Endothelial cell of umbilical vein (primary cell): Measurements from ENCODE around the gene PIEZO2. TPM values are rescaled to one million over a fixed set of nuclear protein-coding genes. Genes with fewer than 3 reads are reported as not detected.

Source experiments
- BruUV-seq: library from RNA; stranded (reverse); fragments of 400-500 nt; replicated peaks from 2 replicates; lab custom pipeline; 2021; lab: Mats Ljungman, UMichigan
- CTCF ChIA-PET: fragments of 300-600, 350-600 bp; sonication (Branson Sonifier 250); formaldehyde crosslinking; loops from one replicate; lab custom pipeline; 2021; ENCODE audit warnings: antibody characterized with exemption, inconsistent platforms; lab: Charles Lee
- POLR2A ChIA-PET: fragments of 300-600, 350-600 bp; sonication (Branson Sonifier 250); formaldehyde crosslinking; loops from one replicate; lab custom pipeline; 2021; ENCODE audit warnings: antibody characterized with exemption, inconsistent platforms; lab: Charles Lee
- DNase-seq: peaks from one replicate; pipeline ENCODE4 v3.0.0-alpha.2; 2011; ENCODE audit warnings: low read depth, low spot score
- FAIRE-seq: peaks from 2 replicates; lab custom pipeline; 2011; peaks lifted over from hg19 to GRCh38; lab: Jason Lieb, UNC
- H2AFZ ChIP-seq: 2 replicates; pipeline ENCODE4 v1.6.0; 2012; ENCODE audit warnings: low read depth, low read length, control low read depth, inconsistent platforms
- H3K27ac ChIP-seq: 2 replicates; pipeline ENCODE4 v1.5.1; 2011; ENCODE audit warnings: low read depth, mild to moderate bottlenecking, control low read depth, low read length, moderate library complexity; ENCODE audit not compliant: insufficient read depth
- H3K27me3 ChIP-seq, 2 experiments: 2 replicates each; pipeline versions ENCODE4 v1.6.0 to v1.6.1; 2011; ENCODE audit warnings: low read length in 2 of 2, mixed read lengths in 1 of 2; ENCODE audit not compliant: control insufficient read depth in 2 of 2, insufficient read depth in 2 of 2
- H3K36me3 ChIP-seq, 2 experiments: 2 replicates in 1 of 2; 3 replicates in 1 of 2; pipeline ENCODE4 v1.5.1; 2011; ENCODE audit warnings: low read length in 2 of 2, mild to moderate bottlenecking in 1 of 2, moderate library complexity in 1 of 2; ENCODE audit not compliant: control insufficient read depth in 2 of 2, insufficient read depth in 2 of 2; ENCODE audit errors: extremely low read depth in 1 of 2
- H3K4me1 ChIP-seq: 3 replicates; pipeline ENCODE4 v1.5.1; 2011; ENCODE audit warnings: mild to moderate bottlenecking, low read length; ENCODE audit not compliant: control insufficient read depth, insufficient read depth; ENCODE audit errors: extremely low read depth
- H3K4me2 ChIP-seq: 2 replicates; pipeline ENCODE4 v1.6.1; 2011; ENCODE audit warnings: low read length, control low read depth, mixed read lengths; ENCODE audit not compliant: insufficient read depth
- H3K4me3 ChIP-seq, 3 experiments: fragments of 200-600 bp in 1 of 3; sonication (generic), shearing (Covaris generic) in 1 of 3; replicated peaks in 1 of 3; 2 replicates each; pipeline ENCODE4 v1.5.1; 2011 to 2016; ENCODE audit warnings: control low read depth in 3 of 3, low read length in 3 of 3, mild to moderate bottlenecking in 2 of 3, inconsistent platforms in 1 of 3, low read depth in 1 of 3, moderate library complexity in 1 of 3; ENCODE audit not compliant: insufficient read depth in 1 of 3
- H3K79me2 ChIP-seq: 2 replicates; pipeline ENCODE4 v1.6.0; 2012; ENCODE audit warnings: low read length, inconsistent platforms; ENCODE audit not compliant: control insufficient read depth, insufficient read depth
- H3K9ac ChIP-seq: replicated peaks from 2 replicates; pipeline ENCODE3; 2011; ENCODE audit warnings: low read length, control low read depth; ENCODE audit not compliant: insufficient read depth; ENCODE audit errors: extremely low read depth
- H3K9me1 ChIP-seq: replicated peaks from 3 replicates; pipeline ENCODE4 v1.6.0; 2011; ENCODE audit warnings: mild to moderate bottlenecking, low read length; ENCODE audit not compliant: control insufficient read depth, insufficient read depth; ENCODE audit errors: extremely low read depth
- H3K9me3 ChIP-seq: replicated peaks from 2 replicates; pipeline ENCODE4 v1.5.1; 2012; ENCODE audit warnings: low read length, inconsistent platforms; ENCODE audit not compliant: control insufficient read depth, insufficient read depth
- H4K20me1 ChIP-seq: replicated peaks from 2 replicates; pipeline ENCODE3; 2011; ENCODE audit warnings: mild to moderate bottlenecking, low read length; ENCODE audit not compliant: control insufficient read depth, insufficient read depth; ENCODE audit errors: extremely low read depth
- EZH2 ChIP-seq: IDR thresholded peaks from 2 replicates; pipeline ENCODE4 v1.6.1; 2012; ENCODE audit warnings: borderline replicate concordance, low read depth, mild to moderate bottlenecking, moderate library complexity, low read length, inconsistent platforms; ENCODE audit not compliant: severe bottlenecking
- FOS ChIP-seq: IDR thresholded peaks from 2 replicates; pipeline ENCODE4 v1.6.1; 2011; ENCODE audit warnings: mild to moderate bottlenecking, low read length, moderate library complexity, borderline replicate concordance; ENCODE audit not compliant: insufficient read depth
- GATA2 ChIP-seq: IDR thresholded peaks from 2 replicates; pipeline ENCODE4 v1.7.0; 2011; ENCODE audit warnings: low read depth, mild to moderate bottlenecking, moderate library complexity, mixed read lengths, low read length; ENCODE audit not compliant: insufficient read length, insufficient read depth
- JUN ChIP-seq: IDR thresholded peaks from 2 replicates; pipeline ENCODE4 v1.6.1; 2011; ENCODE audit warnings: borderline replicate concordance, low read depth; ENCODE audit not compliant: insufficient read length, insufficient read depth
- MAX ChIP-seq: IDR thresholded peaks from 2 replicates; pipeline ENCODE4 v1.6.1; 2011; ENCODE audit not compliant: insufficient read depth, insufficient read length
- MYC ChIP-seq: IDR thresholded peaks from one replicate; pipeline ENCODE4 v1.6.1; 2011; ENCODE audit warnings: mild to moderate bottlenecking, low read depth, low read length
- POLR2A ChIP-seq: IDR thresholded peaks from 2 replicates; pipeline ENCODE4 v1.6.1; 2012; ENCODE audit warnings: low read depth, mild to moderate bottlenecking, control low read depth, low read length
- POLR2AphosphoS5 ChIP-seq: IDR thresholded peaks from 2 replicates; pipeline ENCODE4 v1.6.1; 2012; ENCODE audit warnings: low read depth, mild to moderate bottlenecking, control low read depth, low read length, moderate library complexity; ENCODE audit not compliant: insufficient read depth
- dilution Hi-C: fragments of 300-500 bp; cut with MboI; formaldehyde crosslinking; loops from one replicate; pipeline ENCODE4 v1.15.0; 2019; ENCODE audit warnings: low sequenced_read_pairs; ENCODE audit not compliant: extremely low pct_ligation_motif_present
- intact Hi-C: fragments of 100-400 bp; cut with micrococcal nuclease; formaldehyde crosslinking; loops from one replicate; pipeline ENCODE4 v1.10.0; 2022
- polyA plus RNA-seq, 4 experiments: library from polyadenylated mRNA; depleted of rRNA in 3 of 4; stranded (reverse) in 3 of 4; unstranded in 1 of 4; fragments of >200 nt; gene quantifications; 2 replicates each; pipeline versions ENCODE4 v1.2.1 to v1.2.3, GENCODE V29; 2011 to 2012; ENCODE audit warnings: missing spikeins in 1 of 4
- total RNA-seq: library from RNA; stranded (reverse); gene quantifications from 2 replicates; pipeline ENCODE4 v1.2.3, GENCODE V29; 2021
- TF ChIP-seq, protein P1 (sequence below), 2 donors: IDR thresholded peaks; 1 replicate in 1 of 2; 2 replicates in 1 of 2; pipeline ENCODE4 v1.5.1; 2011; ENCODE audit warnings: low read length in 2 of 2, mild to moderate bottlenecking in 2 of 2, moderate library complexity in 2 of 2, control low read depth in 1 of 2, inconsistent platforms in 1 of 2, low read depth in 1 of 2; ENCODE audit not compliant: insufficient read depth in 1 of 2; ENCODE audit errors: extremely low read depth in 1 of 2

The PIEZO2 gene
- total and polyA plus RNA-seq, 2 donors (not counting 3 experiments of a cell fraction or from before 2014, with no cell fraction given), result 1.7 to 11.2 TPM

DNA sequence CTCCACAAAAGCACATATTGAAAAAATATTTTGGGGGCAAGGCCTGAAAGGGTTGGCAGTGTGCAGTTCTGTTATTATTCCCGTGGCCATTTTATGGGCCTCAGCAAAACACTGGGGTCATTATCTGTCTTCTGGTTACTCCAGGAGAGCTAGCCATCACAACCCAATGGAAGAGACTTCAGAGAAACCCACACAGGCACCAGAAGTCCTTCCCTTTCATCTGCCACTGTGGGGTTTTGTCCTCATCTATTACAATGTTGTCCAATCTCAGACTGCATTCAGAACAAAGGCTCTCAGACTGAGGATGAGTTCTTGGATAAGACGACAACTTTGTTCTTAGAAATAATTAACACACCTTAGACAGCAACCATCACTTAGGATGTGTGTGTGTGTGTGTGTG, 98.4 kb downstream of the PIEZO2 start:
- FAIRE-seq (no peak), DNase-seq (no peak)
- no peak overlapping the region for H3K4me3 ChIP-seq
- no peak overlapping the region for H2AFZ ChIP-seq
- no peaks in the 10 kb centered on the region for H3K9me1 ChIP-seq
- no peak overlapping the region for H3K9ac ChIP-seq
- intact Hi-C loops (no loop called here), dilution Hi-C loops (no loop called here)
- no peaks in the 10 kb centered on the region for H3K36me3 ChIP-seq
- no peak overlapping the region for H3K27ac ChIP-seq
- H3K27me3 ChIP-seq, result no peaks in the 10 kb centered on the region
- H3K4me2 ChIP-seq, result no peak overlapping the region
- no peaks in the 10 kb centered on the region for H4K20me1 ChIP-seq
- TF ChIP-seq MYC (no peak), MAX (no peak), JUN (no peak), POLR2AphosphoS5 (no peak), EZH2 (no peak), FOS (no peak), GATA2 (no peak), POLR2A (no peak)
- TF ChIP-seq, protein P1, sequence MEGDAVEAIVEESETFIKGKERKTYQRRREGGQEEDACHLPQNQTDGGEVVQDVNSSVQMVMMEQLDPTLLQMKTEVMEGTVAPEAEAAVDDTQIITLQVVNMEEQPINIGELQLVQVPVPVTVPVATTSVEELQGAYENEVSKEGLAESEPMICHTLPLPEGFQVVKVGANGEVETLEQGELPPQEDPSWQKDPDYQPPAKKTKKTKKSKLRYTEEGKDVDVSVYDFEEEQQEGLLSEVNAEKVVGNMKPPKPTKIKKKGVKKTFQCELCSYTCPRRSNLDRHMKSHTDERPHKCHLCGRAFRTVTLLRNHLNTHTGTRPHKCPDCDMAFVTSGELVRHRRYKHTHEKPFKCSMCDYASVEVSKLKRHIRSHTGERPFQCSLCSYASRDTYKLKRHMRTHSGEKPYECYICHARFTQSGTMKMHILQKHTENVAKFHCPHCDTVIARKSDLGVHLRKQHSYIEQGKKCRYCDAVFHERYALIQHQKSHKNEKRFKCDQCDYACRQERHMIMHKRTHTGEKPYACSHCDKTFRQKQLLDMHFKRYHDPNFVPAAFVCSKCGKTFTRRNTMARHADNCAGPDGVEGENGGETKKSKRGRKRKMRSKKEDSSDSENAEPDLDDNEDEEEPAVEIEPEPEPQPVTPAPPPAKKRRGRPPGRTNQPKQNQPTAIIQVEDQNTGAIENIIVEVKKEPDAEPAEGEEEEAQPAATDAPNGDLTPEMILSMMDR (IDR thresholded peaks at IDR 0.05; ENCODE audit: extremely low read depth in 1 of 2, insufficient read depth in 1 of 2, low read depth in 1 of 2, low read length in 2 of 2), result no peak
- CTCF ChIA-PET, result interaction anchor here (1.3 to 2.8 kb wide), 2 partner anchors 10 to 199 kb away, joined by 4 to 16 read pairs; no protein-coding TSS in a partner anchor
- POLR2A ChIA-PET, result no interaction called here
- H3K79me2 ChIP-seq, result no peaks in the 10 kb centered on the region
- H3K9me3 ChIP-seq, result no peaks in the 10 kb centered on the region
- no TSS peak for BruUV-seq
- no peaks in the 10 kb centered on the region for H3K4me1 ChIP-seq
